Measurements from ENCODE around the gene PTPN9.

DNA sequence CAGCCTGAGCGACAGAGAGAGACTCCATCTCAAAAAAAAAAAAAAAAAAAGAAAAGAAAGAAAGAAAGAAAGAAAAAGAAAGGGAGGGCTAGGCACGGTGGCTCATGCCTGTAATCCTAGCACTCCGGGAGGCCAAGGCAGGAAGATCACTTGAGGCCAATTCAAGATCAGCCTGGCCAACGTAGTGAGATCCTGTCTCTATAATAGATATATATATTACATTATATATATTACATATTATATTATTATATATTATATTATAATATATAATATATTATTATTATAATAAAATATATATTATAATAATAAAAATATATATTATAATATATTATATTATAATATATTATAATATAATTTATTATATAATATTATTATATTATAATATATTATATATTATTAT lies 48.9 kb downstream of the PTPN9 start:
- TF ChIP-seq POLR2AphosphoS5 (IDR thresholded peaks at IDR 0.05; ENCODE audit: low read depth, low read length) = no peak
- no peak for TF ChIP-seq POLR2A (IDR thresholded peaks at IDR 0.05; ENCODE audit: low read depth, low read length)

All from GM12891 (cell line).